HEK293 (cell line): Measurements from ENCODE around the gene INPP5F.

Experiments
- CTCF ChIA-PET: fragments of 350-600 bp; formaldehyde crosslinking; extraction: SDS; loops from one replicate; lab custom pipeline; 2021; ENCODE audit warnings: antibody characterized with exemption; lab: Yijun Ruan, JAX
- POLR2A ChIA-PET: fragments of 300-600 bp; formaldehyde crosslinking; extraction: SDS; loops from one replicate; lab custom pipeline; 2020; ENCODE audit warnings: antibody characterized with exemption, inconsistent platforms; lab: Yijun Ruan, JAX
- H3K27ac ChIP-seq: fragments of 200-500 bp; sonication (Bioruptor generic); 2 replicates; pipeline ENCODE4 v1.5.1; 2014; ENCODE audit warnings: low read depth, low read length, control low read depth, inconsistent platforms; ENCODE audit errors: extremely low read depth
- H3K36me3 ChIP-seq, 2 experiments: fragments of 200-500 bp in 1 of 2; sonication (Bioruptor generic) in 1 of 2; 1 replicate in 1 of 2; 2 replicates in 1 of 2; pipeline ENCODE4 v1.5.1; 2014 to 2017; ENCODE audit warnings: inconsistent platforms in 2 of 2, low read length in 2 of 2; ENCODE audit not compliant: control insufficient read depth in 2 of 2, insufficient read depth in 1 of 2
- H3K4me1 ChIP-seq: fragments of 200-500 bp; sonication (Bioruptor generic); 2 replicates; pipeline ENCODE4 v1.5.1; 2014; ENCODE audit warnings: mild to moderate bottlenecking, low read length, inconsistent platforms; ENCODE audit not compliant: control insufficient read depth, insufficient read depth
- H3K4me3 ChIP-seq: 2 replicates; pipeline ENCODE4 v1.5.1; 2011; ENCODE audit warnings: low read depth, mild to moderate bottlenecking, control low read depth, low read length, moderate library complexity
- H3K9me3 ChIP-seq: fragments of 200-500 bp; sonication (Bioruptor generic); 2 replicates; pipeline ENCODE4 v1.5.1; 2014; ENCODE audit warnings: low read depth, low read length, inconsistent platforms; ENCODE audit not compliant: control insufficient read depth, insufficient read depth
- IKZF3 ChIP-seq: fragments of 450-650 bp; IDR thresholded peaks from 2 replicates; pipeline ENCODE4 v1.5.0; 2018; ENCODE audit warnings: missing biosample characterization, mild to moderate bottlenecking, missing genetic modification characterization, moderate library complexity
- PRDM1 ChIP-seq: fragments of 450-650 bp; formaldehyde crosslinking; IDR thresholded peaks from 2 replicates; pipeline ENCODE4; 2016; ENCODE audit warnings: missing biosample characterization, missing genetic modification characterization
- SP7 ChIP-seq: fragments of 450-650 bp; formaldehyde crosslinking; IDR thresholded peaks from 2 replicates; pipeline ENCODE4 v1.5.1; 2016; ENCODE audit warnings: missing biosample characterization, missing genetic modification characterization
- YY2 ChIP-seq: fragments of 450-650 bp; formaldehyde crosslinking; IDR thresholded peaks from 2 replicates; pipeline ENCODE4 v1.5.1; 2016; ENCODE audit warnings: missing biosample characterization, missing genetic modification characterization
- ZBTB17 ChIP-seq: fragments of 450-650 bp; formaldehyde crosslinking; IDR thresholded peaks from 2 replicates; pipeline ENCODE4 v1.5.1; 2016; ENCODE audit warnings: missing biosample characterization, missing genetic modification characterization
- ZBTB20 ChIP-seq: fragments of 450-650 bp; formaldehyde crosslinking; IDR thresholded peaks from 2 replicates; pipeline ENCODE4 v1.5.1; 2016; ENCODE audit warnings: missing biosample characterization, missing genetic modification characterization
- ZEB2 ChIP-seq: fragments of 450-650 bp; formaldehyde crosslinking; IDR thresholded peaks from 2 replicates; pipeline ENCODE4 v1.5.1; 2016; ENCODE audit warnings: missing biosample characterization, missing genetic modification characterization
- ZNF155 ChIP-seq: fragments of 450-650 bp; formaldehyde crosslinking; IDR thresholded peaks from 2 replicates; pipeline ENCODE4 v1.5.1; 2016; ENCODE audit warnings: missing biosample characterization, missing genetic modification characterization
- ZNF221 ChIP-seq: fragments of 450-650 bp; formaldehyde crosslinking; IDR thresholded peaks from 2 replicates; pipeline ENCODE4 v1.5.1; 2017; ENCODE audit warnings: missing biosample characterization, missing genetic modification characterization, borderline replicate concordance
- ZNF335 ChIP-seq: fragments of 450-650 bp; formaldehyde crosslinking; conservative IDR thresholded peaks from 2 replicates; pipeline ENCODE4 v1.5.1; 2016; ENCODE audit warnings: missing biosample characterization, missing genetic modification characterization
- ZNF366 ChIP-seq: fragments of 450-650 bp; formaldehyde crosslinking; conservative IDR thresholded peaks from 2 replicates; pipeline ENCODE4 v1.5.1; 2016; ENCODE audit warnings: missing biosample characterization, missing genetic modification characterization
- ZNF654 ChIP-seq: fragments of 450-650 bp; formaldehyde crosslinking; IDR thresholded peaks from 2 replicates; pipeline ENCODE4 v1.5.1; 2016; ENCODE audit warnings: low read depth, missing biosample characterization, missing genetic modification characterization
- ZNF768 ChIP-seq: fragments of 450-650 bp; formaldehyde crosslinking; IDR thresholded peaks from 2 replicates; pipeline ENCODE4 v1.5.1; 2018; ENCODE audit warnings: missing biosample characterization, mild to moderate bottlenecking, missing genetic modification characterization
- ZXDB ChIP-seq: fragments of 450-650 bp; formaldehyde crosslinking; IDR thresholded peaks from 2 replicates; pipeline ENCODE4 v1.5.1; 2016; ENCODE audit warnings: missing biosample characterization, missing genetic modification characterization
- TF ChIP-seq, protein P1 (sequence below): fragments of 450-650 bp; formaldehyde crosslinking; IDR thresholded peaks from 2 replicates; pipeline ENCODE4 v1.5.1; 2016; ENCODE audit warnings: missing biosample characterization, missing genetic modification characterization
- TF ChIP-seq, protein P2 (sequence below): fragments of 450-650 bp; formaldehyde crosslinking; IDR thresholded peaks from 2 replicates; pipeline ENCODE4 v1.5.1; 2016; ENCODE audit warnings: missing biosample characterization, missing genetic modification characterization
- TF ChIP-seq, protein P3 (sequence below): fragments of 450-650 bp; formaldehyde crosslinking; IDR thresholded peaks from 2 replicates; pipeline ENCODE4 v1.5.1; 2017; ENCODE audit warnings: missing biosample characterization, missing genetic modification characterization
- TF ChIP-seq, protein P4 (sequence below): fragments of 450-650 bp; formaldehyde crosslinking; IDR thresholded peaks from 2 replicates; pipeline ENCODE4 v1.5.1; 2017; ENCODE audit warnings: missing biosample characterization, missing genetic modification characterization

INPP5F gene

DNA sequence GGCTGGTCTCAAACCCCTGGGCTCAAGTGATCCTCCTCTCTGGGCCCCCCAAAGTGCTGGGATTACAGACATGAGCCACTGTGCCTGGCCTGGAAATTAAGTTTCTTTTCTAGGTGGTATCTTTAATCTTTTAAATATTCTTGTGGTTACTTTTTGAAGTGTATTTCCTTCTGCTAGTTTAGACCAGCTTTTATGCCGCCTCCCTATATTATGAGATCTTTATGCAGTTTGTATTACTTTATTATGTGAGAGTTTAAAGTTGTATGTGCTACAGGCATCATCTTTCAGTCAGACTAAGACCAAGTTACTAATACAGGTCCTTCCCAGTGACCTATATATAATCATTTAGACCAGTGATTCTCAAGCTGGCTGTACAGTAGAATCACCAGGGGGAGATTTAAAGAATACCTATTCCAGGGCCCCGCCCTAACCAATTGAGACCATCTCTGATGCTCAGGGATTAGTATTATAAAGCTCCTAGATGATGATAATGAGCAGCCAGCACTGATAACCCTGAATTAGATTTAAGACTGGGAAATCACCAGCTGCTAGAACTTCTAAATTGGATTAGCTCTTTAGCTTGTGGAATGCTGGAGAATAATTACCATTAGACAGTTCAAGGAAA lies 11.3 kb downstream of the INPP5F start:
- POLR2A ChIA-PET = interaction anchor here (0.7 to 2.0 kb wide), 4 partner anchors 11 to 155 kb away, joined by 3 to 14 read pairs (median 4); partner anchors contain the start of genes INPP5F and SEC23IP
- Histone ChIP-seq H3K4me3 (no peak overlapping the region), H3K27ac (no peak overlapping the region), H3K36me3 (no peaks in the 10 kb centered on the region; a peak in 1 of 3 replicates), H3K4me1 (peaks cover 32% of the 10 kb centered on the region), H3K9me3 (no peaks in the 10 kb centered on the region)
- TF ChIP-seq ZNF654 (tag by site-specific recombination) (no peak), ZBTB20 (tag by site-specific recombination) (peak; percentile 68)
- CTCF ChIA-PET = interaction anchor here (0.7 to 3.3 kb wide), 7 partner anchors 13 to 135 kb away, joined by 3 to 18 read pairs (median 4); no protein-coding TSS in a partner anchor

DNA sequence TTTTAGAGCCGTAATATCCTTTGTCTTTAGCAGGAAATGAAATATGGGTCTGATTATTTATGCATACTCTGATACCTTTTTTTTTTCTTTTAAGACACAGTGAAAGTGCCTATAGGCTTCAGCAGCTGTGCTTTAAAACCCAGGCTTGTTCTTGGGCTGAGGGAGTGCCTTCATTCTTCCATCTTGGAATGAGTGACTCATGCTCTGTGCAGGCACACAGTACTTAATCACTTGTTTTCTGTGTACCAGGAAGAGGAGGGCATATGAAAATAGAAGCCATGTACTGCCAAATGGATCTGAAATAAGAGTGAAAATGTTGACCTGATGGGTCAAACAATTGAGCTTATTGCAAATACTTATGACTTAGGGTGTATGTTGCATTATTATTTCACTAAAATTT lies 12.0 kb downstream of the INPP5F start:
- POLR2A ChIA-PET = interaction anchor here (0.9 to 2.0 kb wide), 3 partner anchors 12 to 155 kb away, joined by 3 to 14 read pairs (median 4); partner anchors contain the start of genes INPP5F and SEC23IP
- H3K9me3 ChIP-seq = no peaks in the 10 kb centered on the region
- H3K27ac ChIP-seq = no peak overlapping the region
- TF ChIP-seq ZNF155 (tag by site-specific recombination) = no peak
- TF ChIP-seq, protein P1, sequence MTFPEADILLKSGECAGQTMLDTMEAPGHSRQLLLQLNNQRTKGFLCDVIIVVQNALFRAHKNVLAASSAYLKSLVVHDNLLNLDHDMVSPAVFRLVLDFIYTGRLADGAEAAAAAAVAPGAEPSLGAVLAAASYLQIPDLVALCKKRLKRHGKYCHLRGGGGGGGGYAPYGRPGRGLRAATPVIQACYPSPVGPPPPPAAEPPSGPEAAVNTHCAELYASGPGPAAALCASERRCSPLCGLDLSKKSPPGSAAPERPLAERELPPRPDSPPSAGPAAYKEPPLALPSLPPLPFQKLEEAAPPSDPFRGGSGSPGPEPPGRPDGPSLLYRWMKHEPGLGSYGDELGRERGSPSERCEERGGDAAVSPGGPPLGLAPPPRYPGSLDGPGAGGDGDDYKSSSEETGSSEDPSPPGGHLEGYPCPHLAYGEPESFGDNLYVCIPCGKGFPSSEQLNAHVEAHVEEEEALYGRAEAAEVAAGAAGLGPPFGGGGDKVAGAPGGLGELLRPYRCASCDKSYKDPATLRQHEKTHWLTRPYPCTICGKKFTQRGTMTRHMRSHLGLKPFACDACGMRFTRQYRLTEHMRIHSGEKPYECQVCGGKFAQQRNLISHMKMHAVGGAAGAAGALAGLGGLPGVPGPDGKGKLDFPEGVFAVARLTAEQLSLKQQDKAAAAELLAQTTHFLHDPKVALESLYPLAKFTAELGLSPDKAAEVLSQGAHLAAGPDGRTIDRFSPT = peak; percentile 82
- 0 out of 2 replicates have a peak, but pooled peaks have one; percentile 28 for TF ChIP-seq YY2 (tag by site-specific recombination)
- TF ChIP-seq, protein P2, sequence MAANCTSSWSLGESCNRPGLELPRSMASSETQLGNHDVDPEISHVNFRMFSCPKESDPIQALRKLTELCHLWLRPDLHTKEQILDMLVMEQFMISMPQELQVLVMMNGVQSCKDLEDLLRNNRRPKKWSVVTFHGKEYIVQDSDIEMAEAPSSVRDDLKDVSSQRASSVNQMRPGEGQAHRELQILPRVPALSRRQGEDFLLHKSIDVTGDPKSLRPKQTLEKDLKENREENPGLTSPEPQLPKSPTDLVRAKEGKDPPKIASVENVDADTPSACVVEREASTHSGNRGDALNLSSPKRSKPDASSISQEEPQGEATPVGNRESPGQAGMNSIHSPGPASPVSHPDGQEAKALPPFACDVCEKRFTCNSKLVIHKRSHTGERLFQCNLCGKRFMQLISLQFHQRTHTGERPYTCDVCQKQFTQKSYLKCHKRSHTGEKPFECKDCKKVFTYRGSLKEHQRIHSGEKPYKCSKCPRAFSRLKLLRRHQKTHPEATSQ (tag by site-specific recombination) = no peak
- TF ChIP-seq ZNF335 = 0 out of 2 replicates have a peak, but pooled peaks have one; percentile 30
- TF ChIP-seq ZXDB = no peak
- TF ChIP-seq ZNF366 (tag by site-specific recombination) = peak; percentile 56; the same call in 1 of the 2 replicates
- no peak for TF ChIP-seq ZNF221 (tag by site-specific recombination)
- peak; percentile 65 for TF ChIP-seq SP7 (tag by site-specific recombination)
- TF ChIP-seq ZBTB17 (tag by site-specific recombination) = 0 out of 2 replicates have a peak, but pooled peaks have one; percentile 26
- TF ChIP-seq ZNF768 (tag by site-specific recombination) = no peak
- TF ChIP-seq, protein P3, sequence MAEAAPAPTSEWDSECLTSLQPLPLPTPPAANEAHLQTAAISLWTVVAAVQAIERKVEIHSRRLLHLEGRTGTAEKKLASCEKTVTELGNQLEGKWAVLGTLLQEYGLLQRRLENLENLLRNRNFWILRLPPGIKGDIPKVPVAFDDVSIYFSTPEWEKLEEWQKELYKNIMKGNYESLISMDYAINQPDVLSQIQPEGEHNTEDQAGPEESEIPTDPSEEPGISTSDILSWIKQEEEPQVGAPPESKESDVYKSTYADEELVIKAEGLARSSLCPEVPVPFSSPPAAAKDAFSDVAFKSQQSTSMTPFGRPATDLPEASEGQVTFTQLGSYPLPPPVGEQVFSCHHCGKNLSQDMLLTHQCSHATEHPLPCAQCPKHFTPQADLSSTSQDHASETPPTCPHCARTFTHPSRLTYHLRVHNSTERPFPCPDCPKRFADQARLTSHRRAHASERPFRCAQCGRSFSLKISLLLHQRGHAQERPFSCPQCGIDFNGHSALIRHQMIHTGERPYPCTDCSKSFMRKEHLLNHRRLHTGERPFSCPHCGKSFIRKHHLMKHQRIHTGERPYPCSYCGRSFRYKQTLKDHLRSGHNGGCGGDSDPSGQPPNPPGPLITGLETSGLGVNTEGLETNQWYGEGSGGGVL = no peak
- peak; percentile 55 for TF ChIP-seq IKZF3 (tag by site-specific recombination)
- TF ChIP-seq, protein P4, sequence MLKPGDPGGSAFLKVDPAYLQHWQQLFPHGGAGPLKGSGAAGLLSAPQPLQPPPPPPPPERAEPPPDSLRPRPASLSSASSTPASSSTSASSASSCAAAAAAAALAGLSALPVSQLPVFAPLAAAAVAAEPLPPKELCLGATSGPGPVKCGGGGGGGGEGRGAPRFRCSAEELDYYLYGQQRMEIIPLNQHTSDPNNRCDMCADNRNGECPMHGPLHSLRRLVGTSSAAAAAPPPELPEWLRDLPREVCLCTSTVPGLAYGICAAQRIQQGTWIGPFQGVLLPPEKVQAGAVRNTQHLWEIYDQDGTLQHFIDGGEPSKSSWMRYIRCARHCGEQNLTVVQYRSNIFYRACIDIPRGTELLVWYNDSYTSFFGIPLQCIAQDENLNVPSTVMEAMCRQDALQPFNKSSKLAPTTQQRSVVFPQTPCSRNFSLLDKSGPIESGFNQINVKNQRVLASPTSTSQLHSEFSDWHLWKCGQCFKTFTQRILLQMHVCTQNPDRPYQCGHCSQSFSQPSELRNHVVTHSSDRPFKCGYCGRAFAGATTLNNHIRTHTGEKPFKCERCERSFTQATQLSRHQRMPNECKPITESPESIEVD (tag by site-specific recombination) = no peak
- TF ChIP-seq PRDM1 (tag by site-specific recombination) = peak; percentile 33; the same call in 1 of the 2 replicates
- 0 out of 2 replicates have a peak, but pooled peaks have one; percentile 15 for TF ChIP-seq ZEB2 (tag by site-specific recombination)
- H3K4me1 ChIP-seq = peaks cover 32% of the 10 kb centered on the region
- no peak overlapping the region for H3K4me3 ChIP-seq
- CTCF ChIA-PET = interaction anchor here (0.7 to 3.3 kb wide), 8 partner anchors 9 to 136 kb away, joined by 3 to 18 read pairs (median 4); no protein-coding TSS in a partner anchor
- H3K36me3 ChIP-seq = no peaks in the 10 kb centered on the region
